ENCODE measurements around the gene PDZD2. TPM values are rescaled to one million over a fixed set of nuclear protein-coding genes. Genes with fewer than 3 reads are reported as not detected.

PDZD2 gene
- total and polyA plus RNA-seq, 2 experiments from 2014 or later = 8.3 to 16.9 TPM

Small RNA genes lying within 50 kb of the gene (microRNA-seq; reads per million reads assigned to microRNA genes)
- gene MIR4279 = not detected

Small RNA genes lying within 50 kb of the gene (small RNA-seq; reads per million reads assigned to genes)
- gene AC025458.1 (ENCODE audit: low replicate concordance) (0.12 reads per million), gene MIR4279 (ENCODE audit: low replicate concordance) (not detected), gene RF00019 (ENCODE audit: low replicate concordance) (not detected), gene RNU6-358P (ENCODE audit: low replicate concordance) (not detected), gene RNU6-363P (ENCODE audit: low replicate concordance) (not detected), gene RNU6-760P (ENCODE audit: low replicate concordance) (not detected)

Other genes with a start within 250 kb of the PDZD2 start
- 70.6 and 82.3 TPM in 2 replicates for gene DROSHA, start 107.0 kb upstream of the PDZD2 start, total RNA-seq (2014; rRNA removed; shearing (Covaris generic))
- 87.4 and 87.8 TPM in 2 replicates for gene DROSHA, start 107.0 kb upstream of the PDZD2 start, polyA plus RNA-seq (2016; fragmentation: Nextera tagmentation; extraction: Ambion mirVana)
- 26.8 and 30.9 TPM in 2 replicates for gene C5orf22, start 106.8 kb upstream of the PDZD2 start, total RNA-seq (2014; rRNA removed; shearing (Covaris generic))
- gene C5orf22, start 106.8 kb upstream of the PDZD2 start, polyA plus RNA-seq (2016; fragmentation: Nextera tagmentation; extraction: Ambion mirVana) = 11.3 and 13.6 TPM in 2 replicates

Data from GM23338 (cell line).